NB4 (cell line): ENCODE results near the gene ZNF662.

Source experiments
- DNase-seq: peaks from one replicate; pipeline ENCODE4 v3.0.0; 2010; ENCODE audit warnings: low read depth
- H3K4me3 ChIP-seq: one replicate; pipeline ENCODE4 v1.5.1; 2011; ENCODE audit warnings: mild to moderate bottlenecking, low read depth, low read length, moderate library complexity
- CTCF ChIP-seq: IDR thresholded peaks from one replicate; pipeline ENCODE4 v1.5.1; 2012; ENCODE audit warnings: low read depth, low read length
- MAX ChIP-seq: IDR thresholded peaks from 2 replicates; pipeline ENCODE4 v1.6.1; 2011; ENCODE audit warnings: low read depth, low read length
- MYC ChIP-seq: IDR thresholded peaks from 2 replicates; pipeline ENCODE4 v1.6.1; 2011; ENCODE audit warnings: low read depth, low read length
- POLR2A ChIP-seq: IDR thresholded peaks from 2 replicates; pipeline ENCODE4 v1.6.1; 2011; ENCODE audit warnings: mild to moderate bottlenecking; ENCODE audit not compliant: insufficient read length; ENCODE audit errors: extremely low read depth

ZNF662 gene

GRCh38 chr3:42923606-42924005, 17.7 kb downstream of the ZNF662 start:
- DNase-seq: no peak
- H3K4me3 ChIP-seq: no peak overlapping the region
- TF ChIP-seq MYC (no peak), CTCF (no peak), MAX (no peak), POLR2A (no peak)

- no peak for TF ChIP-seq CTCF
- no peak for TF ChIP-seq MYC
- TF ChIP-seq MAX: no peak
- TF ChIP-seq POLR2A: no peak
- DNase-seq: no peak
- H3K4me3 ChIP-seq: no peak overlapping the region
Measured at GRCh38 chr3:42926310-42926709, 20.4 kb downstream of the ZNF662 start.

- H3K4me3 ChIP-seq: no peak overlapping the region
- no peak for TF ChIP-seq MYC
- TF ChIP-seq POLR2A: no peak
- no peak for TF ChIP-seq MAX
- no peak for TF ChIP-seq CTCF
- no peak for DNase-seq
Measured at GRCh38 chr3:42934111-42934510, 28.2 kb downstream of the ZNF662 start.

GRCh38 chr3:42934910-42935309, 29.0 kb downstream of the ZNF662 start:
- no peak for TF ChIP-seq POLR2A
- TF ChIP-seq CTCF: no peak
- no peak for TF ChIP-seq MAX
- no peak overlapping the region for H3K4me3 ChIP-seq
- DNase-seq: no peak

GRCh38 chr3:42935472-42935871, 29.5 kb downstream of the ZNF662 start:
- no peak for DNase-seq
- no peak overlapping the region for H3K4me3 ChIP-seq
- TF ChIP-seq MAX: no peak
- no peak for TF ChIP-seq POLR2A
- TF ChIP-seq MYC: no peak
- no peak for TF ChIP-seq CTCF
